Body of pancreas (tissue), 4 donors: ENCODE results near the gene GPAM. TPM values are rescaled to one million over a fixed set of nuclear protein-coding genes. Genes with fewer than 3 reads are reported as not detected.

Experiments used
- ATAC-seq: fragments of 150-250 bp; one replicate; pipeline ENCODE4 v1.9.1; 2016
- DNase-seq, 4 donors: peaks; one replicate each; pipeline ENCODE4 v3.0.0-alpha.2; 2019
- H3K27ac ChIP-seq, 4 donors: fragments of 200-600 bp; sonication (generic); 1 replicate in 3 of 4; 2 replicates in 1 of 4; pipeline versions ENCODE4 v1.5.1 to v1.6.1; 2016 to 2019; ENCODE audit warnings: mild to moderate bottlenecking in 1 of 4, mixed read lengths in 1 of 4, moderate library complexity in 1 of 4
- H3K27me3 ChIP-seq, 2 donors: fragments of 200-600 bp; sonication (generic); one replicate each; pipeline ENCODE4 v1.6.0; 2016; ENCODE audit warnings: mild to moderate bottlenecking in 1 of 2
- H3K36me3 ChIP-seq, 2 donors: fragments of 200-600 bp; sonication (generic); replicated peaks in 1 of 2; 2 replicates each; pipeline ENCODE4 v1.5.1; 2016; ENCODE audit warnings: low read depth in 2 of 2; ENCODE audit not compliant: insufficient read depth in 1 of 2
- H3K4me1 ChIP-seq: fragments of 200-600 bp; sonication (generic); one replicate; pipeline ENCODE4 v1.6.0; 2016
- H3K4me3 ChIP-seq, 2 donors: fragments of 200-600 bp; sonication (generic); 1 replicate in 1 of 2; 2 replicates in 1 of 2; pipeline ENCODE4 v1.5.1; 2016 to 2019
- H3K9me3 ChIP-seq, 3 donors: fragments of 200-600 bp; sonication (generic); 1 replicate in 2 of 3; 2 replicates in 1 of 3; pipeline ENCODE4 v1.5.1; 2016
- POLR2A ChIP-seq, 3 donors: fragments of 450-650 bp; IDR thresholded peaks; one replicate each; pipeline ENCODE4 v1.6.1; 2016; ENCODE audit warnings: antibody characterized with exemption in 3 of 3, mild to moderate bottlenecking in 2 of 3
- WGBS, 2 donors: methylation state at CpG; one replicate each; pipeline ENCODE4 v1.1.5; 2017; 5-methylcytosine and 5-hydroxymethylcytosine counted together
- intact Hi-C: fragments of 100-400 bp; cut with DNase I; formaldehyde crosslinking; loops from one replicate; pipeline ENCODE4 v1.15.1; 2023
- total RNA-seq, 2 donors: library from RNA; depleted of rRNA; stranded (reverse); fragments of >200 nt; gene quantifications; one replicate each; pipeline ENCODE4 v1.1.0, GENCODE V29; 2016
- TF ChIP-seq, protein P1 (sequence below), 7 experiments: fragments of 450-650 bp in 4 of 7; fragments of 200-600 bp in 3 of 7; sonication (generic) in 3 of 7; IDR thresholded peaks; one replicate each; pipeline ENCODE4 v1.5.1; 2016 to 2019; ENCODE audit warnings: antibody characterized with exemption in 7 of 7

Gene GPAM
- total RNA-seq, 2 donors from 2014 or later = 9.1 to 66.9 TPM

DNA sequence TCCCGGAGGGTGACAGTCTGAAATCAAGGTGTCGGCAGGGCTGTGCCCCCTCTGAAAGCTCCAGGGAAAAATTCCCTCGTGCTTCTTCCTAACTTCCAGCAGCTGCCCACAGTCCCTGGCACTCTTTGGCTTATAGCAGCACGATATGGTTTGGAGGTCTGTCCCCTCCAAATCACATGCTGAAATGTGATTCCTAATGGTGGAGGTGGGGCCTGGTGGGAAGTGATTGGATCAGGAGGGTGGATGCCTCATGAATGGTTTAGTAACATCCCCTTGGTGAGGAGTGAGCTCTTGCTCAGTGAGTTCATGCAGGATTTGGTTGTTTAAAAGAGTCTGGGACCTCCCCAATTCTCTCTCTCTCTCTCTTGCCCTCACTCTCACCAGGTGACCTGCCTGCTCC, 51.1 kb downstream of the GPAM start:
- no peaks in the 10 kb centered on the region for H3K4me1 ChIP-seq
- 65 to 70% methylated on average over 4 of the region's 4 CpGs for WGBS, 2 donors
- intact Hi-C loops = no loop called here
- no peaks in the 10 kb centered on the region for H3K27me3 ChIP-seq
- no peak for TF ChIP-seq POLR2A (IDR thresholded peaks at IDR 0.05)
- TF ChIP-seq, protein P1, sequence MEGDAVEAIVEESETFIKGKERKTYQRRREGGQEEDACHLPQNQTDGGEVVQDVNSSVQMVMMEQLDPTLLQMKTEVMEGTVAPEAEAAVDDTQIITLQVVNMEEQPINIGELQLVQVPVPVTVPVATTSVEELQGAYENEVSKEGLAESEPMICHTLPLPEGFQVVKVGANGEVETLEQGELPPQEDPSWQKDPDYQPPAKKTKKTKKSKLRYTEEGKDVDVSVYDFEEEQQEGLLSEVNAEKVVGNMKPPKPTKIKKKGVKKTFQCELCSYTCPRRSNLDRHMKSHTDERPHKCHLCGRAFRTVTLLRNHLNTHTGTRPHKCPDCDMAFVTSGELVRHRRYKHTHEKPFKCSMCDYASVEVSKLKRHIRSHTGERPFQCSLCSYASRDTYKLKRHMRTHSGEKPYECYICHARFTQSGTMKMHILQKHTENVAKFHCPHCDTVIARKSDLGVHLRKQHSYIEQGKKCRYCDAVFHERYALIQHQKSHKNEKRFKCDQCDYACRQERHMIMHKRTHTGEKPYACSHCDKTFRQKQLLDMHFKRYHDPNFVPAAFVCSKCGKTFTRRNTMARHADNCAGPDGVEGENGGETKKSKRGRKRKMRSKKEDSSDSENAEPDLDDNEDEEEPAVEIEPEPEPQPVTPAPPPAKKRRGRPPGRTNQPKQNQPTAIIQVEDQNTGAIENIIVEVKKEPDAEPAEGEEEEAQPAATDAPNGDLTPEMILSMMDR (IDR thresholded peaks at IDR 0.05) = no peak
- H3K27ac ChIP-seq = no peak overlapping the region
- no peaks in the 10 kb centered on the region for H3K9me3 ChIP-seq
- no peaks in the 10 kb centered on the region for H3K36me3 ChIP-seq
- no peak for ATAC-seq
- H3K4me3 ChIP-seq = no peak overlapping the region
- DNase-seq = no peak

DNA sequence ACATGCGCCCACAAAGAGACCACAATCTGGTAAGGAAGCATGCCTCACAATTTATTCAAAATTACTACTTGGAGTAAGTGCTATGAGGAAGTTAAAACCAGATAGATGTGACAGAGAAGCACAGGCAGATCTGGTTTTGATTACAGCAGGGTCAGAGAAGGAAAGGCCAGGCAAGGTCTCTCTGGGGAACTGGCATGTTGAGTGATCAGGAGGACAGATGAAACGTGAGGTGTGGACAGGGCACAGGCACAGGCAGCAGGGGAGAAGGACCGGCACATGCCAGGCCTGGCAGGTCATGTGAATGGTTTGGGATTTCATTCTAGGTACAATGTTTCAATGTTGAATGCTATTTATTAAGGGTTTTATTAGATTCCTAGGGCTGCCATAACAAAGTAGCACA, 51.6 kb downstream of the GPAM start:
- Histone ChIP-seq H3K27me3 (no peaks in the 10 kb centered on the region), H3K4me1 (no peaks in the 10 kb centered on the region), H3K9me3 (no peaks in the 10 kb centered on the region), H3K36me3 (no peaks in the 10 kb centered on the region), H3K4me3 (no peak overlapping the region), H3K27ac (no peak overlapping the region)
- ATAC-seq = no peak
- no peak for TF ChIP-seq POLR2A (IDR thresholded peaks at IDR 0.05)
- TF ChIP-seq, protein P1 (IDR thresholded peaks at IDR 0.05) = no peak
- intact Hi-C loops = no loop called here
- no peak for DNase-seq
- 72 to 78% methylated on average over 3 of the region's 3 CpGs for WGBS, 2 donors

DNA sequence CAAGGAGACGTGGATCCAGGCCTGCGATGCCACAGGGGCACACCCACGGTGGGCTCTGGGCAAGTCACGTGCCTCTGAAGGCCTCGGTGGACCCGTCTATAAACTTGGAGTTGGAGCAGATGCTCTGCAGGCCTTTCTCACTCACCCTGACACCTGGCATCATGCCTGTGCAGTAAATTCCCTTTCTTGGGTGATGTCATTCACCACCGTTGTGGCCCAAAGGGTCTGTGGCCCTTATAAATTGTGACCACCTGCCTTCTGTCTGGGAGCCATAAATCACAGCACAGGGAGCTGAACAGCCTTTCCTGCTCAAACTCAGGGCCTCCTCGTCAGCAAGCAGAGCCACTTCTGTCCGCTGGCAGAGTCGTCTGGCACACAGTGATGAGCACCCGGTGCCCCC, 52.2 kb downstream of the GPAM start:
- Histone ChIP-seq H3K4me1 (no peaks in the 10 kb centered on the region), H3K9me3 (no peaks in the 10 kb centered on the region), H3K36me3 (no peaks in the 10 kb centered on the region), H3K4me3 (no peak overlapping the region), H3K27me3 (no peaks in the 10 kb centered on the region), H3K27ac (no peak overlapping the region)
- WGBS, 2 donors = 69 to 72% methylated on average over 9 to 11 of the region's 11 CpGs
- DNase-seq (no peak), ATAC-seq (no peak)
- TF ChIP-seq, protein P1 (IDR thresholded peaks at IDR 0.05) = no peak
- TF ChIP-seq POLR2A (IDR thresholded peaks at IDR 0.05) = no peak
- intact Hi-C loops = no loop called here

DNA sequence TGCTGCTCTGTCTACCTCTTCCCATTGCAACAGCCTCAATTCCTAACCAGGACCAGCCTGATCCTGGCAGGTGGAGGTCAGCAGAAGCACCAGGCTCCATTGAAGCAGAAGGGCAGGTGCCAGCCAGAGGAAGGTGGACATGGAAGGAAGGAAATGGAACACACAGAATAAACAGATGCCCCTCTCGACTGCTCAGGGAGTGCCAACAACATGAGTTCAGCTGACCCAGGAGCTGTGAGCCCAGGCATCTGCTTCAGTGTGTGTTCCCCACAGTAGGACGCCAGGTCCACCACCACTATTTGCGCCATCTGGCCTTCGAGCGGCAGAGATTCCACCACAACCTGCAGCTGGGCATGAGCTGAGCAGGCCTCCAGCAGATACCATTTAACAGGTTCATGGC, 56.7 kb downstream of the GPAM start:
- Histone ChIP-seq H3K4me3 (no peak overlapping the region), H3K9me3 (no peaks in the 10 kb centered on the region), H3K27ac (no peak overlapping the region), H3K4me1 (no peaks in the 10 kb centered on the region), H3K36me3 (no peaks in the 10 kb centered on the region), H3K27me3 (no peaks in the 10 kb centered on the region)
- TF ChIP-seq, protein P1 (IDR thresholded peaks at IDR 0.05) = no peak
- no peak for TF ChIP-seq POLR2A (IDR thresholded peaks at IDR 0.05)
- no peak for DNase-seq
- 80 to 88% methylated on average over 5 of the region's 5 CpGs for WGBS, 2 donors
- ATAC-seq = no peak
- intact Hi-C loops = no loop called here

- Histone ChIP-seq H3K4me3 (no peak overlapping the region), H3K36me3 (no peaks in the 10 kb centered on the region), H3K4me1 (no peaks in the 10 kb centered on the region), H3K27me3 (no peaks in the 10 kb centered on the region), H3K9me3 (no peaks in the 10 kb centered on the region), H3K27ac (no peak overlapping the region)
- ATAC-seq (no peak), DNase-seq (no peak)
- no peak for TF ChIP-seq POLR2A (IDR thresholded peaks at IDR 0.05)
- TF ChIP-seq, protein P1 (IDR thresholded peaks at IDR 0.05) = no peak
- intact Hi-C loops = no loop called here
- 79 to 87% methylated on average over 5 of the region's 5 CpGs for WGBS, 2 donors
Observed at GRCh38 chr10:112126172-112126571, 57.4 kb downstream of the GPAM start.
